Adrenal gland (tissue), 12 donors: Measurements from ENCODE around the gene RNU6-9. TPM values are rescaled to one million over a fixed set of nuclear protein-coding genes. Genes with fewer than 3 reads are reported as not detected.
A peak's percentile ranks its signal among the peaks of the same experiment; 100 is the strongest.

ENCODE experiments used
- DNase-seq, 7 donors: peaks; one replicate each; pipeline ENCODE4 v3.0.0-alpha.2; 2019 to 2020
- H3K27ac ChIP-seq, 5 donors: fragments of 200-600 bp; sonication (generic) in 4 of 5; 1 replicate in 3 of 5; 2 replicates in 2 of 5; pipeline versions ENCODE4 v1.5.1 to v1.8.0; 2016 to 2020; ENCODE audit warnings: mild to moderate bottlenecking in 1 of 5
- H3K27me3 ChIP-seq: fragments of 200-600 bp; 2 replicates; pipeline ENCODE4 v1.8.0; 2021
- H3K36me3 ChIP-seq, 2 donors: fragments of 200-600 bp; replicated peaks in 1 of 2; 1 replicate in 1 of 2; 2 replicates in 1 of 2; pipeline versions ENCODE4 v1.5.1 to v1.8.0; 2018 to 2022
- H3K4me1 ChIP-seq, 2 donors: fragments of 200-600 bp; replicated peaks in 1 of 2; 1 replicate in 1 of 2; 2 replicates in 1 of 2; pipeline versions ENCODE4 v1.5.1 to v1.8.0; 2018 to 2021
- H3K4me3 ChIP-seq, 4 donors: fragments of 200-600 bp; sonication (generic) in 3 of 4; one replicate each; pipeline ENCODE4 v1.5.1; 2016 to 2018
- H3K9me3 ChIP-seq, 3 donors: fragments of 200-600 bp; sonication (generic) in 1 of 3; replicated peaks in 1 of 3; 1 replicate in 2 of 3; 2 replicates in 1 of 3; pipeline versions ENCODE4 v1.5.1 to v1.8.0; 2016 to 2021
- CTCF ChIP-seq, 6 experiments: fragments of 450-650 bp in 4 of 6; fragments of 200-600 bp in 2 of 6; sonication (generic) in 1 of 6; IDR thresholded peaks; 1 replicate in 5 of 6; 2 replicates in 1 of 6; pipeline versions ENCODE4 v1.5.1 to v1.8.0; 2016 to 2021; ENCODE audit warnings: antibody characterized with exemption in 6 of 6, mild to moderate bottlenecking in 2 of 6, moderate library complexity in 1 of 6
- POLR2A ChIP-seq, 2 donors: fragments of 450-650 bp; IDR thresholded peaks; one replicate each; pipeline ENCODE4 v1.6.1; 2017; ENCODE audit warnings: antibody characterized with exemption in 2 of 2, mild to moderate bottlenecking in 2 of 2, moderate library complexity in 1 of 2
- WGBS, 4 donors: extraction: QIAGEN DNeasy Blood & Tissue Kit in 2 of 4; methylation state at CpG; one replicate each; pipeline versions ENCODE4 v1.1.5 to v1.1.7; 2013 to 2017; 5-methylcytosine and 5-hydroxymethylcytosine counted together
- intact Hi-C, 2 donors: fragments of 100-400 bp; cut with DNase I; formaldehyde crosslinking; loops; one replicate each; pipeline versions ENCODE4 v1.14.1 to v1.15.0; 2022 to 2023
- polyA plus RNA-seq, 3 donors: library from polyadenylated mRNA; stranded (reverse); fragments of 200-250 nt in 2 of 3; fragments of 350-450 nt in 1 of 3; fragmentation: Illumina TruSeq in 1 of 3; extraction: RNeasy Lipid Tissue Mini Kit (QIAGEN cat#74804) in 1 of 3; gene quantifications; one replicate each; pipeline ENCODE4 v1.2.3, GENCODE V29; 2013 to 2014
- total RNA-seq, 9 donors: library from RNA; depleted of rRNA in 4 of 9; stranded (reverse); fragments of >200 nt in 4 of 9; fragments of 120-200 nt in 1 of 9; fragmentation: NEBNext Ultra II Directional in 1 of 9; extraction: Animal tissue kit (Norgen Biotek cat#: 25700) in 1 of 9; gene quantifications; one replicate each; pipeline versions ENCODE4 v1.1.0 to v1.2.4, GENCODE V29; 2013 to 2023
- donor health status: healthy with polysubstance abuse.
- donor health status: Bipolar disorder and iron deficiency.
- donor health status: DM: yes; HTN: yes; CAD: no.
- donor health status: DM: no; HTN: no; CAD: no.
- donor health status: DM: no; HTN: no; CAD: no.
- donor health status: DM: yes; HTN: yes; CAD: no.

RNU6-9 gene
- total and polyA plus RNA-seq, 12 donors, result not detected

- whole genome bisulfite sequencing, 4 donors, result 88 to 94% (median 90%) methylated on average over 9 to 23 of the region's 23 CpGs
- TF ChIP-seq POLR2A (IDR thresholded peaks at IDR 0.05), result no peak
- TF ChIP-seq CTCF (IDR thresholded peaks at IDR 0.05), result no peak
- no peak for DNase-seq
- intact Hi-C loops, result no loop called here
- Histone ChIP-seq H3K9me3 (no peaks in the 10 kb centered on the region), H3K4me3 (no peak overlapping the region), H3K36me3 (no peaks in the 10 kb centered on the region), H3K27ac (no peak overlapping the region), H3K4me1 (peaks cover 27 to 37% of the 10 kb centered on the region in 2 donors), H3K27me3 (no peaks in the 10 kb centered on the region)
Observed at GRCh38 chr19:938233-938923, 45.1 kb downstream of the RNU6-9 start.

DNA sequence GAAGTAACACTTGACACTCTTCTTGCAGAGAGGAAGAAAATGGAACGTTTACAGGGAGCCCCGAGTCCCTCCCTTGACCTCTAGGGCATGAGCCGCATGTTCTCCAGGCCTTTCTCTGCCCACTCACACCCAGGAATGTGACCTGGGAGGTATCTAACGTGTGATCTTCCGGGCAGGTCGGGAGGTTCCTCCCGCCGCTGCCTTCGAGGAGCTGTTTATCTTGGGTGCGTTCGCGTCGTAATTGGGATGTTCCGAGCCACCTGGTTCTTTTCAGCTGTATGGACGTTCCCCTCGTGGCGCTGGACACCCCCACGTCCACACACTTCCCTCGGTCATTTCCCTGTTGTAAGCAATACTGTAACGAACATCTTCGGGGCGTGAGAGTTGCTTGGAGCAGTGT is 46.2 kb downstream of the RNU6-9 start:
- 83 to 93% (median 89%) methylated on average over 22 of the region's 22 CpGs for WGBS, 4 donors
- Histone ChIP-seq H3K9me3 (no peaks in the 10 kb centered on the region), H3K27me3 (no peaks in the 10 kb centered on the region), H3K4me3 (no peak overlapping the region), H3K36me3 (no peaks in the 10 kb centered on the region), H3K27ac (no peak overlapping the region), H3K4me1 (peaks cover 24 to 31% of the 10 kb centered on the region in 2 donors)
- TF ChIP-seq POLR2A (IDR thresholded peaks at IDR 0.05) (no peak), CTCF (IDR thresholded peaks at IDR 0.05) (no peak)
- no peak for DNase-seq
- intact Hi-C loops, result no loop called here

DNA sequence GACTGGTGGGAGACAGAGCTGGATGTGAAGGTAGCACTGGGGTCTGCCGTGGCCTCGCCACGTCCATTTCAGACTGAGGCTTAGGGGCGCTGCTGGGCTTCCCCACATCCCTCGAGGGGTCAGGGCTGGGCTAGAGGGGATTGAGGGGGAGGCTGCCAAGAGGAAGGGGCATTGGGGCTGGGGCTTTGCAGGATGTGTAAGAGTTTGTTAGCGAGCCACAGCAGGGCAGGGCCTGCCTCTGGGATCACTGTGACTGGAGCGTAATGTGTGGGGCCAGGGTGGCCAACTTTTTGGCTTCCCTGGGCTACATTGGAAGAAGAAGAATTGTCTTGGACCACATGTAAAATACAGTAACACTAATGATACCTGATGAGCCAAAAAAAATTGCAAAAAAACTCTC is 46.6 kb downstream of the RNU6-9 start:
- intact Hi-C loops, result no loop called here
- no peak for TF ChIP-seq POLR2A (IDR thresholded peaks at IDR 0.05)
- no peak for TF ChIP-seq CTCF (IDR thresholded peaks at IDR 0.05)
- no peak overlapping the region for H3K4me3 ChIP-seq
- no peak for DNase-seq
- H3K4me1 ChIP-seq, result peaks cover 19 to 27% of the 10 kb centered on the region in 2 donors
- peak overlapping the region in 3 of 5 donors; percentile 78 to 90 (median 89) for H3K27ac ChIP-seq
- H3K36me3 ChIP-seq, result no peaks in the 10 kb centered on the region
- H3K9me3 ChIP-seq, result no peaks in the 10 kb centered on the region
- 97 to 100% (median 98%) methylated on average over 2 to 7 of the region's 7 CpGs for WGBS, 4 donors
- H3K27me3 ChIP-seq, result no peaks in the 10 kb centered on the region

DNA sequence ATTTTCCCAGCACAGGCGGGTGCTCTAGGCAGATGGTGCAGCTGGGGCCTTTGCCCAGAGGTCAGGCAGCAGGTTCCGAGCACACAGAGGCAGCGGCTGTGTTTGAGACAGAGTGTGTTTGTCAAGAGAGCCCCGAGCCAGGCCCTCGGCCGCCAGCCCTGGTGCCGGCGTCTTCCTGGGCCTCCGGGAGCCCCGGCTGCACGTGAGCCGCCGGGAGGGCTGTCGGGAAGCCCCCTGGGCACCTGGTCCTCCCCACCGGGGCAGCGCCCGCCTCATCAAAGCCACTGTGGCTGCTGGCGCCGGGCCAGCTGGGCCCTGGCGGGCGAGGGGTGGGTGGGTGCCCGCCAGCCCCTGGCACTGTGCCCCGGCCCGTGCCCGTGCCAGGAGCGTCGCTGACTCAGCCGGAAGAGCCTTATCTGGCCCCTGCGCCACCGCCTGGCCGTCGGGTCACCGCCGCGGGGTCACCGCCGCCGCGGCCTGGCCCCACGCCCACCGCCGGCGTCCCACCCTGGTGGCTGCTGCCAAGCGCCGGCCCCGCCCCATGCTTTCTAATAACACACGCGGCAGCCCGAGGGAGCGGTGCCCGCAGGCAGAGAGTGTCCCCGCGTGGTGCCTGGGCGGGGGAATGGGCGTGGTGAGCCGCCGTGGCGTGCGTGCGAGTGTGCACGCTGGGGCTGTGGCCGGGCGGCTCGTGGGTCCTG is 47.5 kb downstream of the RNU6-9 start:
- Histone ChIP-seq H3K4me3 (peak overlapping the region in 1 of 4 donors; percentile 41), H3K27me3 (no peaks in the 10 kb centered on the region), H3K27ac (peak overlapping the region in 4 of 5 donors; percentile 60 to 90 (median 84)), H3K4me1 (peaks cover 13 to 20% of the 10 kb centered on the region in 2 donors), H3K9me3 (no peaks in the 10 kb centered on the region), H3K36me3 (no peaks in the 10 kb centered on the region)
- TF ChIP-seq POLR2A (IDR thresholded peaks at IDR 0.05) (peak in 1 of 2 donors; percentile 40), CTCF (IDR thresholded peaks at IDR 0.05) (no peak)
- intact Hi-C loops, result no loop called here
- 30 to 50% (median 35%) methylated on average over 2 to 64 of the region's 64 CpGs for WGBS, 4 donors
- DNase-seq, result peak; percentile 76 to 90 (median 81)
